GM23338 (cell line): ENCODE measurements around the gene PPHLN1. TPM values are rescaled to one million over a fixed set of nuclear protein-coding genes. Genes with fewer than 3 reads are reported as not detected.

Experiments
- ATAC-seq: fragments of 200-7000 bp; cut with Tn5 transposase; 3 replicates; pipeline ENCODE4 v1.9.1; 2020
- DNase-seq: peaks from one replicate; pipeline ENCODE4 v3.0.0-alpha.2; 2015; ENCODE audit warnings: low spot score
- H2AFZ ChIP-seq: fragments of 200-600 bp; sonication (generic); 2 replicates; pipeline ENCODE4 v1.8.0; 2016; ENCODE audit warnings: antibody characterized with exemption, mild to moderate bottlenecking, moderate library complexity
- H3F3A ChIP-seq: fragments of 200-600 bp; sonication (generic); replicated peaks from 2 replicates; pipeline ENCODE4 v1.8.0; 2017; ENCODE audit warnings: antibody characterized with exemption, mixed run types, low read depth
- H3K27ac ChIP-seq: fragments of 200-600 bp; sonication (generic); 2 replicates; pipeline ENCODE4 v1.6.1; 2016; ENCODE audit warnings: low read depth
- H3K27me3 ChIP-seq: fragments of 200-600 bp; sonication (generic); 2 replicates; pipeline ENCODE4 v1.8.0; 2016; ENCODE audit warnings: mild to moderate bottlenecking, mixed run types, moderate library complexity; ENCODE audit not compliant: insufficient read depth
- H3K36me3 ChIP-seq: fragments of 200-600 bp; sonication (generic); 2 replicates; pipeline ENCODE4 v1.8.0; 2016; ENCODE audit warnings: mild to moderate bottlenecking; ENCODE audit not compliant: insufficient read depth
- H3K4me1 ChIP-seq: fragments of 200-600 bp; sonication (generic); 2 replicates; pipeline ENCODE4 v1.8.0; 2016; ENCODE audit warnings: mild to moderate bottlenecking, moderate library complexity; ENCODE audit not compliant: insufficient read depth
- H3K4me2 ChIP-seq: fragments of 200-600 bp; sonication (generic); 2 replicates; pipeline ENCODE4 v1.7.1; 2017; ENCODE audit warnings: mixed run types
- H3K4me3 ChIP-seq: fragments of 200-600 bp; sonication (generic); 2 replicates; pipeline ENCODE4 v1.6.1; 2016; ENCODE audit warnings: mixed run types
- H3K79me2 ChIP-seq: fragments of 200-600 bp; sonication (generic); replicated peaks from 2 replicates; pipeline ENCODE4 v1.8.0; 2017; ENCODE audit warnings: mild to moderate bottlenecking; ENCODE audit not compliant: insufficient read depth
- H3K9me2 ChIP-seq: fragments of 200-600 bp; sonication (generic); 2 replicates; pipeline ENCODE4 v1.8.0; 2017; ENCODE audit not compliant: insufficient read depth
- H4K20me1 ChIP-seq: fragments of 200-600 bp; sonication (generic); replicated peaks from 2 replicates; pipeline ENCODE4 v1.8.0; 2017; ENCODE audit warnings: mild to moderate bottlenecking; ENCODE audit not compliant: insufficient read depth
- H3K27ac Mint-ChIP-seq: 2 replicates; pipeline ENCODE4 v1.8.0; 2020; ENCODE audit warnings: inconsistent platforms, mild to moderate bottlenecking, moderate library complexity, mixed read lengths
- H3K27me3 Mint-ChIP-seq: 3 replicates; pipeline ENCODE4 v1.8.0; 2022; ENCODE audit warnings: low read depth, mild to moderate bottlenecking, moderate library complexity, mixed read lengths, inconsistent platforms; ENCODE audit not compliant: insufficient read depth, poor library complexity
- H3K36me3 Mint-ChIP-seq: 3 replicates; pipeline ENCODE4 v1.8.0; 2021; ENCODE audit warnings: low read depth, mild to moderate bottlenecking, inconsistent platforms, moderate library complexity, mixed read lengths
- H3K4me1 Mint-ChIP-seq: 3 replicates; pipeline ENCODE4 v1.8.0; 2020; ENCODE audit warnings: mild to moderate bottlenecking, inconsistent platforms, mixed read lengths
- H3K4me3 Mint-ChIP-seq: 3 replicates; pipeline ENCODE4 v1.8.0; 2021; ENCODE audit warnings: moderate library complexity, mild to moderate bottlenecking, inconsistent platforms, mixed read lengths
- H3K9me3 Mint-ChIP-seq: 3 replicates; pipeline ENCODE4 v1.8.0; 2020; ENCODE audit warnings: moderate library complexity, mild to moderate bottlenecking, inconsistent platforms, mixed read lengths
- CREB1 ChIP-seq: fragments of 250-450 bp; sonication (Bioruptor Pico); IDR thresholded peaks from 2 replicates; pipeline ENCODE4 v1.5.0; 2020; ENCODE audit warnings: low read depth, mild to moderate bottlenecking, moderate library complexity
- EZH2 ChIP-seq: fragments of 200-600 bp; sonication (generic); IDR thresholded peaks from one replicate; pipeline ENCODE4 v1.8.0; 2017; ENCODE audit warnings: antibody characterized with exemption, mild to moderate bottlenecking, low read depth; ENCODE audit not compliant: unreplicated experiment
- EZH2phosphoT487 ChIP-seq: fragments of 200-600 bp; sonication (generic); IDR thresholded peaks from one replicate; pipeline ENCODE4 v1.8.1; 2018; ENCODE audit warnings: antibody characterized with exemption; ENCODE audit not compliant: unreplicated experiment
- JUNB ChIP-seq: IDR thresholded peaks from one replicate; pipeline ENCODE4 v1.6.1; 2016; ENCODE audit warnings: antibody characterized with exemption; ENCODE audit not compliant: unreplicated experiment
- NANOG ChIP-seq: IDR thresholded peaks from 2 replicates; pipeline ENCODE4 v1.6.1; 2016; ENCODE audit warnings: antibody characterized with exemption, borderline replicate concordance
- POLR2AphosphoS5 ChIP-seq: IDR thresholded peaks from 2 replicates; pipeline ENCODE4 v1.6.1; 2016; ENCODE audit warnings: antibody characterized with exemption, low read depth
- STAT1 ChIP-seq: IDR thresholded peaks from one replicate; pipeline ENCODE4 v1.6.1; 2016; ENCODE audit warnings: antibody characterized with exemption; ENCODE audit not compliant: unreplicated experiment
- ZNF114 ChIP-seq: fragments of 250-450 bp; sonication (Bioruptor Pico); IDR thresholded peaks from 2 replicates; pipeline ENCODE4 v1.5.0; 2020; ENCODE audit warnings: mild to moderate bottlenecking, moderate library complexity
- ZNF331 ChIP-seq: fragments of 250-450 bp; sonication (Bioruptor Pico); IDR thresholded peaks from 2 replicates; pipeline ENCODE4 v1.5.0; 2020; ENCODE audit warnings: low read depth, mild to moderate bottlenecking, moderate library complexity
- polyA plus RNA-seq: library from polyadenylated mRNA; unstranded; fragments of >200 nt; fragmentation: Nextera tagmentation; extraction: Ambion mirVana; gene quantifications from 2 replicates; pipeline ENCODE4 v1.2.1, GENCODE V29; 2016
- total RNA-seq: library from RNA; depleted of rRNA; stranded (reverse); fragments of >200 nt; shearing (Covaris generic); gene quantifications from 2 replicates; pipeline ENCODE4 v1.2.3, GENCODE V29; 2014
- TF ChIP-seq, protein P1 (sequence below), 2 experiments: fragments of 200-600 bp in 1 of 2; sonication (generic) in 1 of 2; conservative IDR thresholded peaks; 2 replicates each; pipeline versions ENCODE4 v1.5.1 to v1.6.1; 2016 to 2017; ENCODE audit warnings: antibody characterized with exemption in 2 of 2, low read depth in 2 of 2, mild to moderate bottlenecking in 2 of 2, moderate library complexity in 1 of 2
- TF ChIP-seq, protein P2 (sequence below): fragments of 250-450 bp; sonication (Bioruptor Pico); IDR thresholded peaks from 2 replicates; pipeline ENCODE4 v1.5.0; 2020; ENCODE audit warnings: mild to moderate bottlenecking, moderate library complexity
- TF ChIP-seq, protein P3 (sequence below): IDR thresholded peaks from one replicate; pipeline ENCODE4 v1.6.1; 2018; ENCODE audit warnings: antibody characterized with exemption; ENCODE audit not compliant: unreplicated experiment
- TF ChIP-seq, protein P4 (sequence below): IDR thresholded peaks from 2 replicates; pipeline ENCODE4 v1.6.1; 2016; ENCODE audit warnings: antibody characterized with exemption

The PPHLN1 gene
- total and polyA plus RNA-seq, 2 experiments from 2014 or later = 93.0 to 103 TPM

DNA sequence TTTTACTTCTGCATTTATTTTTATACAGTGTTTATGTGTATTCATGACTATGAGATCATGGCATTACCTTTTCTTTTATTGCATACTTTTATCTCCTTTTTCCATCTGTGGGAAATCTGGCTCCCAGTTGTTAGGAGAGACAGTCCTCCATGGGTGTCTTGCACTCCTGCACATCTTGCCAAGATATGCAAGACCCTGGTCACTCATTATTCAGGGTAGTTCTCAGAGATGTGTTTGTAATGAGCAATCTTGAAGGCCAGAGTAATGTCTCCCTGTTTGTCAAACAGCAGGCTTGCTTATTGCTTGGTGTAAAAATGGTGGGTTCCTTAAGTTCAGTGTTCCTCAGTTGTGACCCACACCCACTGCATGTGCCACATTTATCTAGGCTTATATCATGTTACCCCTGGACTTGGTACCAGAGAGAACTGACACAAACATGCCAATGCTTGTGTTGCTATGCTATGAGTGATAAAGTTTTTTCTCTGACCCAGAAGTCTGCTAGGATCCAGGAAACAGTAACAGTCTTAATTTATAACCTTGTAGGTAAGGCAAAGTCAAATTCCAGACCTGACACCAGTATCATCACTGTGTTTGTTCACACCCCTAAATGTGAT is 36.8 kb downstream of the PPHLN1 start:
- Histone ChIP-seq H3K79me2 (peaks cover 45% of the 10 kb centered on the region), H4K20me1 (peaks cover 5% of the 10 kb centered on the region), H3K4me1 (peaks cover 16% of the 10 kb centered on the region), H3K27me3 (no peaks in the 10 kb centered on the region), H3K4me3 (no peak overlapping the region), H3K9me2 (no peaks in the 10 kb centered on the region), H3K36me3 (no peaks in the 10 kb centered on the region), H3K27ac (no peak overlapping the region), H2AFZ (no peak overlapping the region), H3F3A (no peaks in the 10 kb centered on the region), H3K4me2 (no peak overlapping the region)
- no peak for ATAC-seq
- H3K4me3 Mint-ChIP-seq = no peak overlapping the region
- H3K27me3 Mint-ChIP-seq = peaks cover 2% of the 10 kb centered on the region
- H3K36me3 Mint-ChIP-seq = peaks cover 1% of the 10 kb centered on the region; the same call in 1 of the 3 replicates
- no peaks in the 10 kb centered on the region for H3K9me3 Mint-ChIP-seq
- no peak for DNase-seq
- no peak for TF ChIP-seq ZNF114
- no peak for TF ChIP-seq EZH2phosphoT487
- TF ChIP-seq NANOG = no peak
- TF ChIP-seq, protein P1, sequence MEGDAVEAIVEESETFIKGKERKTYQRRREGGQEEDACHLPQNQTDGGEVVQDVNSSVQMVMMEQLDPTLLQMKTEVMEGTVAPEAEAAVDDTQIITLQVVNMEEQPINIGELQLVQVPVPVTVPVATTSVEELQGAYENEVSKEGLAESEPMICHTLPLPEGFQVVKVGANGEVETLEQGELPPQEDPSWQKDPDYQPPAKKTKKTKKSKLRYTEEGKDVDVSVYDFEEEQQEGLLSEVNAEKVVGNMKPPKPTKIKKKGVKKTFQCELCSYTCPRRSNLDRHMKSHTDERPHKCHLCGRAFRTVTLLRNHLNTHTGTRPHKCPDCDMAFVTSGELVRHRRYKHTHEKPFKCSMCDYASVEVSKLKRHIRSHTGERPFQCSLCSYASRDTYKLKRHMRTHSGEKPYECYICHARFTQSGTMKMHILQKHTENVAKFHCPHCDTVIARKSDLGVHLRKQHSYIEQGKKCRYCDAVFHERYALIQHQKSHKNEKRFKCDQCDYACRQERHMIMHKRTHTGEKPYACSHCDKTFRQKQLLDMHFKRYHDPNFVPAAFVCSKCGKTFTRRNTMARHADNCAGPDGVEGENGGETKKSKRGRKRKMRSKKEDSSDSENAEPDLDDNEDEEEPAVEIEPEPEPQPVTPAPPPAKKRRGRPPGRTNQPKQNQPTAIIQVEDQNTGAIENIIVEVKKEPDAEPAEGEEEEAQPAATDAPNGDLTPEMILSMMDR (conservative IDR thresholded peaks at IDR 0.05; ENCODE audit: low read depth in 2 of 2) = no peak
- TF ChIP-seq, protein P2, sequence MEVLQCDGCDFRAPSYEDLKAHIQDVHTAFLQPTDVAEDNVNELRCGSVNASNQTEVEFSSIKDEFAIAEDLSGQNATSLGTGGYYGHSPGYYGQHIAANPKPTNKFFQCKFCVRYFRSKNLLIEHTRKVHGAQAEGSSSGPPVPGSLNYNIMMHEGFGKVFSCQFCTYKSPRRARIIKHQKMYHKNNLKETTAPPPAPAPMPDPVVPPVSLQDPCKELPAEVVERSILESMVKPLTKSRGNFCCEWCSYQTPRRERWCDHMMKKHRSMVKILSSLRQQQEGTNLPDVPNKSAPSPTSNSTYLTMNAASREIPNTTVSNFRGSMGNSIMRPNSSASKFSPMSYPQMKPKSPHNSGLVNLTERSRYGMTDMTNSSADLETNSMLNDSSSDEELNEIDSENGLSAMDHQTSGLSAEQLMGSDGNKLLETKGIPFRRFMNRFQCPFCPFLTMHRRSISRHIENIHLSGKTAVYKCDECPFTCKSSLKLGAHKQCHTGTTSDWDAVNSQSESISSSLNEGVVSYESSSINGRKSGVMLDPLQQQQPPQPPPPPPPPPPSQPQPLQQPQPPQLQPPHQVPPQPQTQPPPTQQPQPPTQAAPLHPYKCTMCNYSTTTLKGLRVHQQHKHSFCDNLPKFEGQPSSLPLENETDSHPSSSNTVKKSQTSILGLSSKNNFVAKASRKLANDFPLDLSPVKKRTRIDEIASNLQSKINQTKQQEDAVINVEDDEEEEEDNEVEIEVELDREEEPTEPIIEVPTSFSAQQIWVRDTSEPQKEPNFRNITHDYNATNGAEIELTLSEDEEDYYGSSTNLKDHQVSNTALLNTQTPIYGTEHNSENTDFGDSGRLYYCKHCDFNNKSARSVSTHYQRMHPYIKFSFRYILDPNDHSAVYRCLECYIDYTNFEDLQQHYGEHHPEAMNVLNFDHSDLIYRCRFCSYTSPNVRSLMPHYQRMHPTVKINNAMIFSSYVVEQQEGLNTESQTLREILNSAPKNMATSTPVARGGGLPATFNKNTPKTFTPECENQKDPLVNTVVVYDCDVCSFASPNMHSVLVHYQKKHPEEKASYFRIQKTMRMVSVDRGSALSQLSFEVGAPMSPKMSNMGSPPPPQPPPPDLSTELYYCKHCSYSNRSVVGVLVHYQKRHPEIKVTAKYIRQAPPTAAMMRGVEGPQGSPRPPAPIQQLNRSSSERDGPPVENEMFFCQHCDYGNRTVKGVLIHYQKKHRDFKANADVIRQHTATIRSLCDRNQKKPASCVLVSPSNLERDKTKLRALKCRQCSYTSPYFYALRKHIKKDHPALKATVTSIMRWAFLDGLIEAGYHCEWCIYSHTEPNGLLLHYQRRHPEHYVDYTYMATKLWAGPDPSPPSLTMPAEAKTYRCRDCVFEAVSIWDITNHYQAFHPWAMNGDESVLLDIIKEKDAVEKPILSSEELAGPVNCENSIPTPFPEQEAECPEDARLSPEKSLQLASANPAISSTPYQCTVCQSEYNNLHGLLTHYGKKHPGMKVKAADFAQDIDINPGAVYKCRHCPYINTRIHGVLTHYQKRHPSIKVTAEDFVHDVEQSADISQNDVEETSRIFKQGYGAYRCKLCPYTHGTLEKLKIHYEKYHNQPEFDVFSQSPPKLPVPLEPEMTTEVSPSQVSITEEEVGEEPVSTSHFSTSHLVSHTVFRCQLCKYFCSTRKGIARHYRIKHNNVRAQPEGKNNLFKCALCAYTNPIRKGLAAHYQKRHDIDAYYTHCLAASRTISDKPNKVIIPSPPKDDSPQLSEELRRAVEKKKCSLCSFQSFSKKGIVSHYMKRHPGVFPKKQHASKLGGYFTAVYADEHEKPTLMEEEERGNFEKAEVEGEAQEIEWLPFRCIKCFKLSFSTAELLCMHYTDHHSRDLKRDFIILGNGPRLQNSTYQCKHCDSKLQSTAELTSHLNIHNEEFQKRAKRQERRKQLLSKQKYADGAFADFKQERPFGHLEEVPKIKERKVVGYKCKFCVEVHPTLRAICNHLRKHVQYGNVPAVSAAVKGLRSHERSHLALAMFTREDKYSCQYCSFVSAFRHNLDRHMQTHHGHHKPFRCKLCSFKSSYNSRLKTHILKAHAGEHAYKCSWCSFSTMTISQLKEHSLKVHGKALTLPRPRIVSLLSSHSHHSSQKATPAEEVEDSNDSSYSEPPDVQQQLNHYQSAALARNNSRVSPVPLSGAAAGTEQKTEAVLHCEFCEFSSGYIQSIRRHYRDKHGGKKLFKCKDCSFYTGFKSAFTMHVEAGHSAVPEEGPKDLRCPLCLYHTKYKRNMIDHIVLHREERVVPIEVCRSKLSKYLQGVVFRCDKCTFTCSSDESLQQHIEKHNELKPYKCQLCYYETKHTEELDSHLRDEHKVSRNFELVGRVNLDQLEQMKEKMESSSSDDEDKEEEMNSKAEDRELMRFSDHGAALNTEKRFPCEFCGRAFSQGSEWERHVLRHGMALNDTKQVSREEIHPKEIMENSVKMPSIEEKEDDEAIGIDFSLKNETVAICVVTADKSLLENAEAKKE (CRISPR knock-in tag) = no peak
- TF ChIP-seq, protein P3, sequence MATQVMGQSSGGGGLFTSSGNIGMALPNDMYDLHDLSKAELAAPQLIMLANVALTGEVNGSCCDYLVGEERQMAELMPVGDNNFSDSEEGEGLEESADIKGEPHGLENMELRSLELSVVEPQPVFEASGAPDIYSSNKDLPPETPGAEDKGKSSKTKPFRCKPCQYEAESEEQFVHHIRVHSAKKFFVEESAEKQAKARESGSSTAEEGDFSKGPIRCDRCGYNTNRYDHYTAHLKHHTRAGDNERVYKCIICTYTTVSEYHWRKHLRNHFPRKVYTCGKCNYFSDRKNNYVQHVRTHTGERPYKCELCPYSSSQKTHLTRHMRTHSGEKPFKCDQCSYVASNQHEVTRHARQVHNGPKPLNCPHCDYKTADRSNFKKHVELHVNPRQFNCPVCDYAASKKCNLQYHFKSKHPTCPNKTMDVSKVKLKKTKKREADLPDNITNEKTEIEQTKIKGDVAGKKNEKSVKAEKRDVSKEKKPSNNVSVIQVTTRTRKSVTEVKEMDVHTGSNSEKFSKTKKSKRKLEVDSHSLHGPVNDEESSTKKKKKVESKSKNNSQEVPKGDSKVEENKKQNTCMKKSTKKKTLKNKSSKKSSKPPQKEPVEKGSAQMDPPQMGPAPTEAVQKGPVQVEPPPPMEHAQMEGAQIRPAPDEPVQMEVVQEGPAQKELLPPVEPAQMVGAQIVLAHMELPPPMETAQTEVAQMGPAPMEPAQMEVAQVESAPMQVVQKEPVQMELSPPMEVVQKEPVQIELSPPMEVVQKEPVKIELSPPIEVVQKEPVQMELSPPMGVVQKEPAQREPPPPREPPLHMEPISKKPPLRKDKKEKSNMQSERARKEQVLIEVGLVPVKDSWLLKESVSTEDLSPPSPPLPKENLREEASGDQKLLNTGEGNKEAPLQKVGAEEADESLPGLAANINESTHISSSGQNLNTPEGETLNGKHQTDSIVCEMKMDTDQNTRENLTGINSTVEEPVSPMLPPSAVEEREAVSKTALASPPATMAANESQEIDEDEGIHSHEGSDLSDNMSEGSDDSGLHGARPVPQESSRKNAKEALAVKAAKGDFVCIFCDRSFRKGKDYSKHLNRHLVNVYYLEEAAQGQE = no peak
- no peak for TF ChIP-seq EZH2
- no peak for TF ChIP-seq POLR2AphosphoS5
- no peak for TF ChIP-seq STAT1
- TF ChIP-seq ZNF331 (CRISPR knock-in tag) = no peak
- no peak for TF ChIP-seq JUNB
- TF ChIP-seq, protein P4, sequence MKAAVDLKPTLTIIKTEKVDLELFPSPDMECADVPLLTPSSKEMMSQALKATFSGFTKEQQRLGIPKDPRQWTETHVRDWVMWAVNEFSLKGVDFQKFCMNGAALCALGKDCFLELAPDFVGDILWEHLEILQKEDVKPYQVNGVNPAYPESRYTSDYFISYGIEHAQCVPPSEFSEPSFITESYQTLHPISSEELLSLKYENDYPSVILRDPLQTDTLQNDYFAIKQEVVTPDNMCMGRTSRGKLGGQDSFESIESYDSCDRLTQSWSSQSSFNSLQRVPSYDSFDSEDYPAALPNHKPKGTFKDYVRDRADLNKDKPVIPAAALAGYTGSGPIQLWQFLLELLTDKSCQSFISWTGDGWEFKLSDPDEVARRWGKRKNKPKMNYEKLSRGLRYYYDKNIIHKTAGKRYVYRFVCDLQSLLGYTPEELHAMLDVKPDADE = no peak
- TF ChIP-seq CREB1 (CRISPR knock-in tag) = no peak
- H3K27ac Mint-ChIP-seq = no peak overlapping the region
- peaks cover 14% of the 10 kb centered on the region for H3K4me1 Mint-ChIP-seq
